HG02981 (cell line): ENCODE results near the gene S100A4.
"Not testable (repeated sequence)": the region's sequence is repeated elsewhere in the genome, so short reads cannot be mapped to it uniquely, and the experiment has no call there.

Experiments
- ATAC-seq: cut with Tn5 transposase; IDR thresholded peaks from one replicate; pipeline ENCODE4 v1.9.1; 2021; ENCODE audit warnings: mild to moderate bottlenecking, moderate library complexity; ENCODE audit not compliant: unreplicated experiment

S100A4 gene

GRCh38 chr1:153545067-153546055, at the start of gene S100A4:
Gene S100A4 (minus strand): TSS chr1:153545806. CDS start chr1:153544794, 1,012 bp downstream.
- ATAC-seq, result no peak

- ATAC-seq, result no peak
These were observed 47.1 kb upstream of the S100A4 start for GRCh38 chr1:153592748-153593147.

- no peak for ATAC-seq
These were observed 42.9 kb upstream of the S100A4 start for GRCh38 chr1:153588482-153588881.

- not testable (repeated sequence) for ATAC-seq
These were observed 42.4 kb upstream of the S100A4 start for GRCh38 chr1:153588033-153588432.

GRCh38 chr1:153587314-153587713, 41.7 kb upstream of the S100A4 start:
- ATAC-seq, result no peak

- no peak for ATAC-seq
These were observed 40.7 kb upstream of the S100A4 start for GRCh38 chr1:153586347-153586746.

GRCh38 chr1:153585006-153585405, 39.4 kb upstream of the S100A4 start:
- ATAC-seq, result no peak

- no peak for ATAC-seq
These were observed 38.4 kb upstream of the S100A4 start for GRCh38 chr1:153583976-153584375.

- ATAC-seq, result not testable (repeated sequence)
These were observed 37.9 kb upstream of the S100A4 start for GRCh38 chr1:153583514-153583913.

GRCh38 chr1:153582836-153583235, 37.2 kb upstream of the S100A4 start:
- ATAC-seq, result not testable (repeated sequence)

- no peak for ATAC-seq
These were observed 33.3 kb upstream of the S100A4 start for GRCh38 chr1:153578936-153579335.

- ATAC-seq, result no peak
These were observed 32.9 kb upstream of the S100A4 start for GRCh38 chr1:153578490-153578889.

GRCh38 chr1:153577624-153578051, 32.0 kb upstream of the S100A4 start:
- ATAC-seq, result no peak

GRCh38 chr1:153577138-153577537, 31.5 kb upstream of the S100A4 start:
- ATAC-seq, result no peak

- ATAC-seq, result not testable (repeated sequence)
These were observed 29.9 kb upstream of the S100A4 start for GRCh38 chr1:153575497-153575896.

GRCh38 chr1:153575081-153575491, 29.5 kb upstream of the S100A4 start:
- ATAC-seq, result not testable (repeated sequence)

GRCh38 chr1:153573351-153573750, 27.7 kb upstream of the S100A4 start:
- ATAC-seq, result no peak

GRCh38 chr1:153572569-153573015, 27.0 kb upstream of the S100A4 start:
- peak; percentile 60 for ATAC-seq

- no peak for ATAC-seq
These were observed 26.1 kb upstream of the S100A4 start for GRCh38 chr1:153571706-153572105.

GRCh38 chr1:153570874-153571273, 25.3 kb upstream of the S100A4 start:
- ATAC-seq, result no peak

- ATAC-seq, result no peak
These were observed 23.9 kb upstream of the S100A4 start for GRCh38 chr1:153569465-153569864.
